HG03469 (cell line): ENCODE measurements around the gene KDM2B.
"Not testable (repeated sequence)": the region's sequence is repeated elsewhere in the genome, so short reads cannot be mapped to it uniquely, and the experiment has no call there.

ENCODE experiments used
- ATAC-seq: cut with Tn5 transposase; IDR thresholded peaks from one replicate; pipeline ENCODE4 v1.9.1; 2021; ENCODE audit warnings: mild to moderate bottlenecking, moderate library complexity, moderate number of reproducible peaks; ENCODE audit not compliant: unreplicated experiment

The KDM2B gene

GRCh38 chr12:121397521-121397920 lies 183.3 kb downstream of the KDM2B start:
- ATAC-seq = no peak

- no peak for ATAC-seq
Observed at GRCh38 chr12:121392325-121392716, 188.5 kb downstream of the KDM2B start.

DNA sequence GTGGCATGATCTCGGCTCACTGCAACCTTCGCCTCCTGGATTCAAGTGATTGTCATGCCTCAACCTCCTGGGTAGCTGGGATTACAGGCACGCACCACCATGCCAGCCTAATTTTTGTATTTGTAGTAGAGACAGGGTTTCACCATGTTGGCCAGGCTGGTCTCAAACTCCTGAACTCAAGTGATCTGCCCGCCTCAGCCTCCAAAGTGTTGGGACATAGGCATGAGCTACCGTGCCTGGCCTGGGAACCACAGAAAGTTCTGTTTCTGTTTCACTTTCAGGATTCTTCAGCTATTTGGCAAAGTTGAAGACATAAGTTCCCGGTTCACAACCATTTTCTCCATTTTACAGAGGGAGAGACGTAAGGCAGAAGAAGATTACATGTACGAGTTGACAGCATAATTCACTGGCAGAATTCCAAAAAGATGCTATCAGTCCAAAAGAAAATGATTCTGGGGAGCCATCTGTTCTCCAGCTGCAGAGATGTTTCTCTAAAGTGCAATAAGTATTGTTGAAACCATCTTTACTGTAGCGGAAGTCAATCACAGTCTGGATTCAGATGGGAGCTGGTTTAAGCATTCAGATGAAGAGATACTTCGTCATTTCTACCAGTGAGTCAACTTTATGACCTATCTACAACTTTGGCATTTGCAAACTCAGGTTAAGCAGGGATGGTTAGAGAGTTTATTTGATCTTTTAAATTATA lies 189.1 kb downstream of the KDM2B start:
- ATAC-seq = no peak

DNA sequence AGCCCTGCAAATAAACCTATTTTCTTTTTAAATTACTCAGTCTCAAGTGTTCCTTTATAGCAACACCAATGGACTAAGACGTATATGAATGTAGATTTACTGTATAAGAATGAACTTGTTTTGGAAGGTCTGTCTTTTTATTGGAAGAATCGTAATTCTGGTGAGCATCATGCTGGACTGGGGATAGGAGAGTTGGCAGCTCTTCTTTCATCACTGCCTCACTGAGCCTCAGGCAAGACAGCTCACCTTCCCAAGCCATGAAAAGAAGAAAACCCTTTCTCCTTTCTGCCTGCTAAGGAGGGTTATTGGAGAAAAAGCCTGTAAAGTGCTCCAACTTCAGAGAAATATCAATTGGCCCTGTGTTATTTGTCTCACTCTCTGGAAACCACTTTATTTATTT lies 190.0 kb downstream of the KDM2B start:
- ATAC-seq = no peak

DNA sequence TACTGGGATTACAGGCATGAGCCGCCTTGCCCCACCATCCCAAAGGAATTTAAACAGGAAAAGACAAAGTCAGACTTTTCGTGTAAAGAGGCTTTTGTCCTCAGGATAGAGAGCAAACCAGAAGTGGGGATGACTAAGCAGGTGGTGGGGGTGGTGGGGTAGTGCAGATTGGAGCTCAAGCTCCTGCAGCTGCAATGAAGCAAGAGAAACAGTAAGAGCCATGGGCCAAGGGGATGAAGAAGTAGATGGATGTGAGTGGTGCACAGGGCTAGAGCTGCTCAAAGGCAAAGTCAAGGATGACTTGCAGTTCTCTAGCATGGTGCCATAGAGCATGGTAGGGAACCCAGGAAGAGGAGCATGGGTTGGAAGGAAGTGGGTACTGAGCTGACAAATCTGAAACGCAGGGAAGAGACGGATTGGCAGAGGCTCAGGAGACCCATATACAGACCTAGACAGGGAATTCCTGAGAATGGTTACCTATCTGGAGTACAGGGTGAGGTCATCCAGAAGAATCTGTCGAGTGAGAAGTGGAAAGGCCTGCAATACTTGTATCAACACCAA lies 192.3 kb downstream of the KDM2B start:
- ATAC-seq = no peak

- ATAC-seq = not testable (repeated sequence)
Observed at GRCh38 chr12:121384891-121385290, 195.9 kb downstream of the KDM2B start.

DNA sequence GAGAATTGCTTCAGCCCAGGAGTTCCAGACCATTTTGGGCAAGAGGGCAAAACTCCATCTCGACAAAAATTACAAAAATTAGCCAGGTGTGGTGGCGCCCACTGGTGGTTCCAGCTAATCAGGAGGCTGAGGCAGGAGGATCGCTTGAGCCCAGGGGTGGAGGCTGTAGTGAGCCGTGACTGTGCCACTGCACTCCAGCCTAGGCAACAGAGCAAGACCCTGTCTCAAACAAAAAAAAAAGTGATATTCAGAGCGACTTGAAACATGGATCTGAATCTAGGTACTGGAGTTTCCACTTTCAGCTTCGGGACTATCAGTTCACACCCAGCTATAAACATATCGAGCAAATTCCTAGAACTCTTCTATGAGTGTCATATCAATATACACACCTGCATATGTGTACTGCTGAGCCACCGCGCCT lies 197.2 kb downstream of the KDM2B start:
- no peak for ATAC-seq

DNA sequence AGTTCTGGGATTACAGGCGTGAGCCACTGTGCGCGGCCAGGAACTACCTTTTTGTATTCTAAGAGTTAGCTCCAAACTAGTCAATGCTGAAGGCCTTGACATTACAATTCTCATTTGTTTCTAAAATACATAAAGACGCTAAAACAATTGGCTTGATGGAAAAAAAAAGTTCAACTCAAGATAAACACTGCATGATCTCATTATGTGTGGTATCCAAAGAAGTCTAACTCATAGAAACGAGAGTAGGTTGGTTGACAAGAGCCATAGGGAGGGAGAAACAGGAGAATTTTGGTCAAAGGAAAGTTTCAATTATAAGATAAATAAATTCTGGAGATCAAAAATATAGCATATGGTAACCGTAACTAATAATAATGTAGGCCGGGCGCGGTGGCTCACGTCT lies 200.9 kb downstream of the KDM2B start:
- ATAC-seq = no peak
